Measurements from ENCODE around the gene GUCD1. TPM values are rescaled to one million over a fixed set of nuclear protein-coding genes. Genes with fewer than 3 reads are reported as not detected.

Gene GUCD1
- total and polyA plus RNA-seq, 2 donors from 2014 or later, result 111 to 150 TPM

- DNase-seq, result no peak
- Histone ChIP-seq H3K9me3 (ENCODE audit: control insufficient read depth in 2 of 3, insufficient read depth in 1 of 3, low read length in 3 of 3) (no peaks in the 10 kb centered on the region), H3K27me3 (ENCODE audit: control insufficient read depth, insufficient read depth, low read length) (no peaks in the 10 kb centered on the region), H3K4me1 (ENCODE audit: control insufficient read depth in 2 of 3, insufficient read depth in 2 of 3, low read depth in 1 of 3, low read length in 3 of 3) (peaks cover 0 to 16% (median 0%) of the 10 kb centered on the region in 3 donors), H3K36me3 (ENCODE audit: control insufficient read depth in 2 of 3, insufficient read depth in 3 of 3, low read length in 3 of 3) (peaks cover 0 to 23% (median 2%) of the 10 kb centered on the region in 3 donors), H3K9ac (ENCODE audit: low read length in 3 of 3) (no peak overlapping the region), H3K4me3 (ENCODE audit: low read length in 3 of 3) (no peak overlapping the region), H3K27ac (ENCODE audit: low read depth in 2 of 2, low read length in 2 of 2) (no peak overlapping the region)
- FAIRE-seq, result no peak
- TF ChIP-seq CTCF (IDR thresholded peaks at IDR 0.05; ENCODE audit: borderline replicate concordance, extremely low read depth, insufficient read depth), result no peak
- intact Hi-C loops (cut with DNase I), result no loop called here
These were observed 36.7 kb downstream of the GUCD1 start for GRCh38 chr22:24518228-24518627.

- TF ChIP-seq CTCF (IDR thresholded peaks at IDR 0.05; ENCODE audit: borderline replicate concordance, extremely low read depth, insufficient read depth), result no peak
- intact Hi-C loops (cut with DNase I), result no loop called here
- FAIRE-seq (no peak), DNase-seq (no peak)
- no peak overlapping the region for H3K4me3 ChIP-seq (ENCODE audit: low read length in 3 of 3)
- peaks cover 0 to 16% (median 0%) of the 10 kb centered on the region in 3 donors for H3K4me1 ChIP-seq (ENCODE audit: control insufficient read depth in 2 of 3, insufficient read depth in 2 of 3, low read depth in 1 of 3, low read length in 3 of 3)
- H3K27ac ChIP-seq (ENCODE audit: low read depth in 2 of 2, low read length in 2 of 2), result no peak overlapping the region
- no peaks in the 10 kb centered on the region for H3K9me3 ChIP-seq (ENCODE audit: control insufficient read depth in 2 of 3, insufficient read depth in 1 of 3, low read length in 3 of 3)
- no peak overlapping the region for H3K9ac ChIP-seq (ENCODE audit: low read length in 3 of 3)
- no peaks in the 10 kb centered on the region for H3K27me3 ChIP-seq (ENCODE audit: control insufficient read depth, insufficient read depth, low read length)
- H3K36me3 ChIP-seq (ENCODE audit: control insufficient read depth in 2 of 3, insufficient read depth in 3 of 3, low read length in 3 of 3), result peaks cover 0 to 28% (median 2%) of the 10 kb centered on the region in 3 donors
These were observed 37.5 kb downstream of the GUCD1 start for GRCh38 chr22:24517446-24517845.

- Histone ChIP-seq H3K4me1 (ENCODE audit: control insufficient read depth in 2 of 3, insufficient read depth in 2 of 3, low read depth in 1 of 3, low read length in 3 of 3) (peaks cover 0 to 10% (median 0%) of the 10 kb centered on the region in 3 donors), H3K9ac (ENCODE audit: low read length in 3 of 3) (no peak overlapping the region), H3K36me3 (ENCODE audit: control insufficient read depth in 2 of 3, insufficient read depth in 3 of 3, low read length in 3 of 3) (peaks cover 0 to 28% (median 2%) of the 10 kb centered on the region in 3 donors), H3K4me3 (ENCODE audit: low read length in 3 of 3) (no peak overlapping the region), H3K9me3 (ENCODE audit: control insufficient read depth in 2 of 3, insufficient read depth in 1 of 3, low read length in 3 of 3) (no peaks in the 10 kb centered on the region), H3K27ac (ENCODE audit: low read depth in 2 of 2, low read length in 2 of 2) (no peak overlapping the region), H3K27me3 (ENCODE audit: control insufficient read depth, insufficient read depth, low read length) (no peaks in the 10 kb centered on the region)
- intact Hi-C loops (cut with DNase I), result no loop called here
- FAIRE-seq (no peak), DNase-seq (peak in 2 of 5 donors; percentile 31 to 88)
- TF ChIP-seq CTCF (IDR thresholded peaks at IDR 0.05; ENCODE audit: borderline replicate concordance, extremely low read depth, insufficient read depth), result no peak
These were observed 38.6 kb downstream of the GUCD1 start for GRCh38 chr22:24516301-24516737.

GRCh38 chr22:24515027-24515338 lies 40.0 kb downstream of the GUCD1 start:
- FAIRE-seq (no peak), DNase-seq (no peak)
- intact Hi-C loops (cut with DNase I), result no loop called here
- Histone ChIP-seq H3K4me1 (ENCODE audit: control insufficient read depth in 2 of 3, insufficient read depth in 2 of 3, low read depth in 1 of 3, low read length in 3 of 3) (peaks cover 0 to 16% (median 11%) of the 10 kb centered on the region in 3 donors), H3K27me3 (ENCODE audit: control insufficient read depth, insufficient read depth, low read length) (no peaks in the 10 kb centered on the region), H3K4me3 (ENCODE audit: low read length in 3 of 3) (no peak overlapping the region), H3K27ac (ENCODE audit: low read depth in 2 of 2, low read length in 2 of 2) (no peak overlapping the region), H3K9ac (ENCODE audit: low read length in 3 of 3) (no peak overlapping the region), H3K36me3 (ENCODE audit: control insufficient read depth in 2 of 3, insufficient read depth in 3 of 3, low read length in 3 of 3) (peaks cover 0 to 28% (median 2%) of the 10 kb centered on the region in 3 donors), H3K9me3 (ENCODE audit: control insufficient read depth in 2 of 3, insufficient read depth in 1 of 3, low read length in 3 of 3) (no peaks in the 10 kb centered on the region)
- no peak for TF ChIP-seq CTCF (IDR thresholded peaks at IDR 0.05; ENCODE audit: borderline replicate concordance, extremely low read depth, insufficient read depth)
